UCSD-AML1 (cell line): ENCODE data around the gene CPNE9.

Experiments
- DNase-seq: peaks from one replicate; lab custom pipeline; 2025; ENCODE audit not compliant: unreplicated experiment; lab: John Stamatoyannopoulos, UW

Gene CPNE9

DNA sequence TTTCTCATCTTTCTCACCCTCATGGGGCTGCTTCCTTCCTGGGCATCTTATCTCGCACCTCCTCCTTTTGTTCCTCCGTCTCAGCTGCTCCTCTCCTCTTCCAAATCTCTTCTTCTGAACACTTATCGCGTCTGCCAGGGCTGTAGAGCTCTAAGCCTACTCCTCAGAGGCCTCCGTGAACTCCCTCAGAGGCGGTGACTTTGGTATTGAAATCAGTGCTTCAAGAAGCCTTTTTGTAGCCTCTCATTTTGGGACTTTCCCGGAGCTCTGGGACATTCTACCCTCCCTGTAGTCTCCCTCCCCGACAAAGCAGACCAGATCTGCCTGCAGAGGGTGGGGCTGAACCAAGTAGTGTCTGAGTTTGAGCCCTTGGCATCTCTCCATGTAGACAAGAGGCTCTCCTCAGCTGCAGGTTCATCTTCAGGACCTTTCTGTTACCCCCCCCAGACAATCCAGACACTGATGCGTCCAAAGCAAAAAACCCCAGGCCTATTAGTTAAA lies 17.5 kb upstream of the CPNE9 start:
- DNase-seq = no peak

DNA sequence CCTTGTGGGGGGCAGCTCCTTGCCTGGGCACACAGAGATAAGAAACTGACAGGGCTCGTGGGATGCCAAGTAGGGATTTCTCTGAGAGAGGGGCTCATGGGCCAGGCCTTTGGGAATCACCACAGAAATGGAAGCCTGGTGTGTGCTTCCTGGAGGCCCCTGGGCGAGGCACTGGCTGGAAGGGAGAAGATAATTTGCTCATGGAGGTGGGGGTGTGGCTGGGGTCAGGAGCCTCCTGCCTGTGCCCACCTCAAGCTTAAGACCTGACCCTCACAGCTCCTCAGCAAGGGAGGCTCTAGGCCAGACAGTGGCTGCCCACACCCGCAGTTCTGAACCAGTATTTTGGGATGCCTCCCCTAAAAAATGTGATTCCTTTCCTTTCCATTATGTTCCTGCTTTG lies 16.9 kb upstream of the CPNE9 start:
- no peak for DNase-seq

- DNase-seq = no peak
Observed at GRCh38 chr3:9687514-9687913, 16.1 kb upstream of the CPNE9 start.

GRCh38 chr3:9688961-9689360 lies 14.7 kb upstream of the CPNE9 start:
- no peak for DNase-seq

- no peak for DNase-seq
Observed at GRCh38 chr3:9689757-9690156, 13.9 kb upstream of the CPNE9 start.

- DNase-seq = no peak
Observed at GRCh38 chr3:9690451-9691450, 12.9 kb upstream of the CPNE9 start.

DNA sequence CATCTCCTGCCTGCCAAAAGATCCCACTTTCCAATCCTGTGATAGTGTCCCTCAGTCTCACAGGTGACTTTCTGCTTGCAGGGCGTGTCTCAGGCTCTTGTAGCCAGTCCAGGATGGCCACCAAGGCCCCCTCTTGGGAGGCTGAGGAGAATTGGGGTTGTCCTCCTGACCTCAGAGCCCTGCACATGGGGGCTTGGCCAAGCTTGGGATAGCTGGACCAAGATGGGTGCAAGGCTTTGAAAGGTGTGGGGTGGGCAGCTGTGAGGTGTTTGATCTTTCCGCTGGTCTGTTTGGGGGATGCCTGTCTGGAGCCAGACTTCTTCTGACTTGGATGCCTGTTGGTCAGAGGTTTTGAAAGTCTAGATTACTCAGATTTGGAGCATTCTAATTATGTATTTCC lies 12.0 kb upstream of the CPNE9 start:
- DNase-seq = no peak

DNA sequence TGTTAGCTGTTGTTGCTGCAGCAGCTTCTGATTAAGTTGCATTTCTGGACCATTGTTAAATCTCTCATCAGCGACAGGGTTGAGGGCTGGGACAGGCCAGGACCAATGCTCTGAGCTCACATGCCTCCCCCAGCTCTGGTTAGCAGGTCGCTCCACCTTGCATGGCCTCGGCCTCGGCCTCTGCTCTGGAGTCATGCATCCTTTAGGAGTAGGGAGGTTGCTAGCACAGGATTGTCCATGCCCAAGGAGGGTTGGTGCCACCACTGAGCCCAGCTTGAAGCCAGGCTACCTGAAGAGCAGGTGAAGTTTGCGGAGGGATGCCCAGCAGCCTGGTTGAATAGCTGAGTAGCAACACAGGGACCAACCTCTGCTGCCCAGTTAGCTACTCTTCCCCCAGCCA lies 11.2 kb upstream of the CPNE9 start:
- DNase-seq = no peak

- DNase-seq = no peak
Observed at GRCh38 chr3:9695345-9695744, 8.3 kb upstream of the CPNE9 start.

DNA sequence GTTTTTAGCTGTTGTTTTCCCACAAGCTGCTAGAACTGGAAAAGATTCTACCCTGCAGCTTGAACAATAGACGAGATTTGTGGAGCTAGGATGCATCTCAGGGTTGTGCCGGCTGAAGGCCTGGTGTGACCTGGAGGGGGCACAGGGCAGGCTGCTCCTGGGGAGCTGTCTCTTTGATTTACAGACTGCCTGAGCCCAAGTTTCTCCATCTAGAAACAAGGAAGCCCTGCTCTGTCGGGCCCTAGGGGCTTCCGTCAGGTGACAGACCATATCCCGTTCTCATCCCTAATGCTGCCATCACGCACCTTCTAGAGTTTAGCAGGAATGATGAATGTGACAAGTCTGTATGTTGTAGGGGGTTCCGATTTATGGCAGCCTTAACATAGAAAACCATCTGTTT lies 7.9 kb upstream of the CPNE9 start:
- no peak for DNase-seq

DNA sequence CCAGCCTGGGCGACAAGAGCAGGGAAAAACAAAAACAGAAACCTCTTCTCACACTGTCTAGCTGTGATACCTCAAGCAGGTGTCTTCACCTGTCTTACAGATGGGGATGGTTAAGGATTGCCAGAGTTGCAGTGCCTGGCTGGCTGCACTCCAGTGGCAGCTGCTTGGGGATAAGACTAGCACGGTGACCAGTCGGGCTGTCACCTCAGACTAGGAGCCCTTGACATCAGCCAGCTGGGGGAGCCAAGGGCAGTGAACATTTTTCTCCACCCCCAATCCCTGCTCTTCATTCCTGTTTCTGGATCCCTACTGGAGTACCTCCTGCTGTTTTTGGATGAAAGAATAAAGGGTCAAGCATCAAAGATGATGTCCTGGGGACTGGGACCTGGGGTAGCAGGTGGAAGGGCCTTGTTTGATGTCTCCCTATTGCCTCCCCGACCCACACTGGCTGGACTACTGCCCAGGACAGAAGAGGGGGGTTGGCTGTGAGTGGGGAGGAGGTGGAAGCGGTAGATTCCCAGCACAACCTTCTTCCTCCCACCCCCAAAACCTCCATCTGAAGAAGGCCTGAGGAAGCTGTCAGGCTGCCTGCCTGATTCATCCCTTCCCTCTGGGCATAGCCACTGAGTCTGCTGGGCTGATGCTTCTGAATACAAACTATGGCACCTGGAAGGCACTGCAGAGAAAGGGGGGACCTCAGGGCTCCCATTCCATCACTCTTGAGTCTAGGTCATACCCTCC lies 7.0 kb upstream of the CPNE9 start:
- no peak for DNase-seq

GRCh38 chr3:9697892-9698291 lies 5.7 kb upstream of the CPNE9 start:
- no peak for DNase-seq

- no peak for DNase-seq
Observed at GRCh38 chr3:9698293-9698692, 5.3 kb upstream of the CPNE9 start.

- no peak for DNase-seq
Observed at GRCh38 chr3:9700536-9700935, 3.1 kb upstream of the CPNE9 start.

DNA sequence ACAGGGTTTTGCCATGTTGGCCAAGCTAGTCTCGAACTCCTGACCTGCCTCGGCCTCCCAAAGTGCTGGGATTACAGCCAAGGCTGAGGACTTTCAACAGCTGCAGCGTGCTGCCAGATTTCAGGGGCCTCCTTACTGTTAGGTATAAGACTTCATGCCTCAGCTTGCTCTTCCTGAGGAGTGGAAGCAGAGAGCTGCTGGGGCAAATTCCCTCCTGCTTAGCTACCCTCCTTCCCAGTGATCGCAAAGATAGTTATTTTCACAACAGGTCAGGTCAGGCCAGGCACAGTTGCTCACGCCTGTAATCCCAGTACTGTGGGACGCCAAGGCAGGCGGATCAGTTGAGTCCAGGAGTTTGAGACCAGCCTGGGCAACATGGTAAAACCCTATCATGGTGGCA lies 2.6 kb upstream of the CPNE9 start:
- no peak for DNase-seq

DNA sequence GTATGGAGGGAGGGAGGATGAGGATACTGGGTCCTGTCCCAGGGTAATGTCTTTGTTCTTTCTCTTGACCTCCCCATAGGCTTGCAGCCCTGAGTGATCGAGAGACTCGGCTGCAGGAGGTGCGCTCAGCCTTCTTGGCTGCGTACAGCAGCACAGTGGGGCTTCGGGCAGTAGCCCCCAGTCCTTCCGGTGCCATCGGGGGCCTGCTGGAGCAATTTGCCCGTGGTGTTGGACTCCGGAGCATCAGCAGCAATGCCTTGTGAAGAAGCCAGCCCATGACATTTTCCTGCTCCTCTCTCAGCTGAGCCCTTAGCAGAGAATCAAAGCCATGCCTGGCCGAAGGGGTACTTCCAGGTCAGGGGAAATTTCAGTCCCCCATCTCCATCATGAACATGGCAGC lies 1.9 kb upstream of the CPNE9 start:
- DNase-seq = no peak

DNA sequence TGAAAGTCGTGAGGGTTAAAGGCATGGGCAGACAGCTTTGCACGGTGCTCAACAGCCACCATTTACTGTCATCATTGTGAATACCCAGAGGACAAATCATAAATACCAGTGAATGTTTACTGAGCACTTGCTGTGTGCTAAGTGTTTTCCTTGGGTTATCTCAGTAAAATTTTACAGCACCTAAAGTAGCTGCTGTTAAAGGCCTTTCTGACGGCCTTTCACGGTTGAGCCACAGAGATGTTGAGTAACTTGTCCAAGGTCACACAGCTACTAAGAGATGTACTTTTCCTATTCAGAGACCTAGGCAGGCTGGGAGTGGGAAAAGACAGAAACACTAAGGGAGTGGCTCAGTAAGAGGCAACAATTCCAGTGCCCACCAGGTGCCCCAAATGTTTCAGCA lies 393 bp upstream of the CPNE9 start:
- no peak for DNase-seq

DNA sequence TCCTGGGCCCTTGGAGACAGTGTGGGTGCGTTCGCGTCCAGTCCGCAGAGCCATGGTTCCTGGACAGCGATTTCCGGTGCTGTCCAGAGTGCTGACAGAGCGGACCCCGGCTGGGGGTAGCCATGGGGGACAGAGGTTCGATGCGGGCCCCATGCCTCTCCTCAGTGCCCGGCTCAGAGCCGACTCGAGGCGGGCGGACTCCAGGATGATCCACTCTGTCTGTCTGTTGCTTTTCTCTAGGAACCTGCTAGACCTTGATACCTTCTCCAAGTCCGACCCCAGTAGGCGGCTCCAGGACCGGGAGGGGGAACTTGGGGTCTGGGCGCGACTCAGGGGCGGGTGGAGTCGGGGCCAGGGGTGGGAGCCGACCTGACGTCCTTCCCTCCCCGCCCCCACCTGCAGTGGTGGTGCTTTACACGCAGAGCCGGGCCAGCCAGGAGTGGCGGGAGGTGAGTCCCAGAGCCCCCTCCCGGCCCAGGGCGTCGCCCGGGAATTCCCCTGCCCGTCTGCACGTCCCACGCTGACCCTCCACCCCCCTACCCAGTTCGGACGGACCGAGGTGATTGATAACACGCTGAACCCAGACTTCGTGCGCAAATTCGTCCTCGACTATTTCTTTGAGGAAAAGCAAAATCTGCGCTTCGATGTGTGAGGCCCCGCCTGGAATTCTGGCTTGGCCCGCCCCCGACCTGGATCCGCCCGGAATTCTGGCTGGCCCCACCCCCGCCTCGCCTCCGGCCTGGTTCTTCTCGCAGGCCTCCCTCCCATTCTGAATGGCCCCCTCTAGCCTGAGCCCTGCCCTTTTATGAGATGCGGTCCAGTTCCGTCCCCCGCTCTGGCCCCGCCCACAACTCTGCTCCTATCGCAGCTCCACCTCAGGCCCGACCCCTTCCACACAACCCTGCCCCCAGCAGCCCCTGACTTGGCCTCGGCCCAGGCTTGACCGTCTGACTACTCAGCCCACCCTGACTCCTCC lies 1.0 kb downstream of the CPNE9 start:
- DNase-seq = no peak

DNA sequence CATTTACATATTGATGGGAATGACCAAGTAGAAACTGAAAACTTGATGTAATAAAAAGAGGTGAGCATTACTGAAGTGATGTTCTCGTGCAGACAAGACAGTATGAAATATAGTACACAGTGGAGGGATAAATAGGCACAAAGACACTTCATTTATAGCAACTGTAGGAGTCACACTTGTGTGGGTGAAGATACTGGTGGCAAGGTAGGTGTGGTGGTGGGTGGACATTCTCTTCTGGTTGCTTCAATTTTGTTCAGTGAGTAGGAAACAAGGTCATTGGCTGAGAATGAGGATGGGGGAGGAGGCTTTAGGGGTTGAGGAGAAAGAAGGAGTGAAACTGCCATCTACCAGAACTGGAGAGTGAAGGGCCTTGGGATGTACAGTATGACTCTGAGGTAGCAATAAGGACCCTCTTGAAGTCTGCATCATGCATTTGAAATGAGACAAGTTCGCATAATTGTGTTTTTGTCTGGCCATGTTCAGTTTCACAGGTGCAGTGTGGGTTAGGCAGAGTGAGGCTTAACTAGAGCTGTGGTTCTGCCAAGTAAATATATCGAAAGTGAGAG lies 6.6 kb downstream of the CPNE9 start:
- DNase-seq = no peak

DNA sequence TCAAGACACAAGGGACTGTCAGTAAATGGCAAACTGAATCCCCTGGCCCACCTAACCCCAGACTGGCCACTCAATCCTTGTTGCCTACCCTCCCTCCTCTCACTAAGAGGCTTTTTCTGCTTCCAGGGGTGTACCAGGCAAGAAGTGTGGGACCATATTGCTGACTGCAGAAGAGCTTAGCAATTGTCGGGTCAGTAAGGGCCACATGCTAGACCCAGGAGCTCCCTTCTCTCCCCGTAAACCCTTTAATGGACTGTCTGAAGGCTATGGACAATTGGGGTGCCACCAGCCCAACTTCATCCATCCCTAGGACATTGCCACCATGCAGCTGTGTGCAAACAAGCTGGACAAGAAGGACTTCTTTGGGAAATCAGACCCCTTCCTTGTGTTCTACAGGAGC lies 8.8 kb downstream of the CPNE9 start:
- no peak for DNase-seq

GRCh38 chr3:9713142-9713541 lies 9.5 kb downstream of the CPNE9 start:
- DNase-seq = no peak
